Measurements from ENCODE around the gene DUSP3. TPM values are rescaled to one million over a fixed set of nuclear protein-coding genes. Genes with fewer than 3 reads are reported as not detected.

DUSP3 gene
- total and polyA plus RNA-seq, 2 of the 13 experiments (the other 11 are each of a cell fraction or from before 2014, with no cell fraction given) = 60.0 to 71.5 TPM

DNA sequence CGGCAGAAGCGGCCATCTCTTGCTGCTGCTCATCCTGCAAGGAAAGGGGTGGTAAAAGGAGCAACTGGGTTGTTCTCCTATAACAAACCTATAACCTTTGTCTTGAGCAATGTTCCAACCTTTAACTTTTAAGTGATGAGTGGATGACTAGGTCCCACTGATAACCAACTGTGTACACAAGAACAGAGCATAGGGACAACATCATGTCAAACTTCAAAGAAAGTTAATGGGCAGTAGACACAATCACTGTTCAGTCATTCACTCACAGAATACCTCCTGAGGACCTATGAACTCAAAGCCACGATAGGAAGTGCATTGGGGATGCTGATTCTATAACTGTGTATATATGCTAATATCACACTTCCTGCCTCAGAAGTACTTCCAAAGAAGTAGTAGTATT lies 23.1 kb upstream of the DUSP3 start (continued):
- TF ChIP-seq, protein P1, sequence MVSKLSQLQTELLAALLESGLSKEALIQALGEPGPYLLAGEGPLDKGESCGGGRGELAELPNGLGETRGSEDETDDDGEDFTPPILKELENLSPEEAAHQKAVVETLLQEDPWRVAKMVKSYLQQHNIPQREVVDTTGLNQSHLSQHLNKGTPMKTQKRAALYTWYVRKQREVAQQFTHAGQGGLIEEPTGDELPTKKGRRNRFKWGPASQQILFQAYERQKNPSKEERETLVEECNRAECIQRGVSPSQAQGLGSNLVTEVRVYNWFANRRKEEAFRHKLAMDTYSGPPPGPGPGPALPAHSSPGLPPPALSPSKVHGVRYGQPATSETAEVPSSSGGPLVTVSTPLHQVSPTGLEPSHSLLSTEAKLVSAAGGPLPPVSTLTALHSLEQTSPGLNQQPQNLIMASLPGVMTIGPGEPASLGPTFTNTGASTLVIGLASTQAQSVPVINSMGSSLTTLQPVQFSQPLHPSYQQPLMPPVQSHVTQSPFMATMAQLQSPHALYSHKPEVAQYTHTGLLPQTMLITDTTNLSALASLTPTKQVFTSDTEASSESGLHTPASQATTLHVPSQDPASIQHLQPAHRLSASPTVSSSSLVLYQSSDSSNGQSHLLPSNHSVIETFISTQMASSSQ (IDR thresholded peaks at IDR 0.05; ENCODE audit: low read depth) = peak; percentile 77
- TF ChIP-seq, protein P1 (CRISPR knock-in tag; IDR thresholded peaks at IDR 0.05; ENCODE audit: borderline replicate concordance) = peak; percentile 78
- TF ChIP-seq, protein P2, sequence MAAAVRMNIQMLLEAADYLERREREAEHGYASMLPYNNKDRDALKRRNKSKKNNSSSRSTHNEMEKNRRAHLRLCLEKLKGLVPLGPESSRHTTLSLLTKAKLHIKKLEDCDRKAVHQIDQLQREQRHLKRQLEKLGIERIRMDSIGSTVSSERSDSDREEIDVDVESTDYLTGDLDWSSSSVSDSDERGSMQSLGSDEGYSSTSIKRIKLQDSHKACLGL (CRISPR knock-in tag; IDR thresholded peaks at IDR 0.05) = no peak
- no peak for TF ChIP-seq KDM5B (CRISPR knock-in tag; IDR thresholded peaks at IDR 0.05; ENCODE audit: borderline replicate concordance)
- peak; percentile 91; the same call in 1 of the 2 replicates for TF ChIP-seq ZNF317 (CRISPR knock-in tag; IDR thresholded peaks at IDR 0.05)
- no peak for TF ChIP-seq ZBTB7A (CRISPR knock-in tag; IDR thresholded peaks at IDR 0.05)
- no peak for TF ChIP-seq ZNF101 (CRISPR knock-in tag; IDR thresholded peaks at IDR 0.05; ENCODE audit: borderline replicate concordance, low read depth)
- TF ChIP-seq, protein P3, sequence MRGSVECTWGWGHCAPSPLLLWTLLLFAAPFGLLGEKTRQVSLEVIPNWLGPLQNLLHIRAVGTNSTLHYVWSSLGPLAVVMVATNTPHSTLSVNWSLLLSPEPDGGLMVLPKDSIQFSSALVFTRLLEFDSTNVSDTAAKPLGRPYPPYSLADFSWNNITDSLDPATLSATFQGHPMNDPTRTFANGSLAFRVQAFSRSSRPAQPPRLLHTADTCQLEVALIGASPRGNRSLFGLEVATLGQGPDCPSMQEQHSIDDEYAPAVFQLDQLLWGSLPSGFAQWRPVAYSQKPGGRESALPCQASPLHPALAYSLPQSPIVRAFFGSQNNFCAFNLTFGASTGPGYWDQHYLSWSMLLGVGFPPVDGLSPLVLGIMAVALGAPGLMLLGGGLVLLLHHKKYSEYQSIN (CRISPR knock-in tag; IDR thresholded peaks at IDR 0.05; ENCODE audit: borderline replicate concordance) = no peak
- no peak for TF ChIP-seq SMAD9 (CRISPR knock-in tag; IDR thresholded peaks at IDR 0.05)
- no peak for TF ChIP-seq MAF1 (CRISPR knock-in tag; IDR thresholded peaks at IDR 0.05; ENCODE audit: borderline replicate concordance)
- TF ChIP-seq, protein P4, sequence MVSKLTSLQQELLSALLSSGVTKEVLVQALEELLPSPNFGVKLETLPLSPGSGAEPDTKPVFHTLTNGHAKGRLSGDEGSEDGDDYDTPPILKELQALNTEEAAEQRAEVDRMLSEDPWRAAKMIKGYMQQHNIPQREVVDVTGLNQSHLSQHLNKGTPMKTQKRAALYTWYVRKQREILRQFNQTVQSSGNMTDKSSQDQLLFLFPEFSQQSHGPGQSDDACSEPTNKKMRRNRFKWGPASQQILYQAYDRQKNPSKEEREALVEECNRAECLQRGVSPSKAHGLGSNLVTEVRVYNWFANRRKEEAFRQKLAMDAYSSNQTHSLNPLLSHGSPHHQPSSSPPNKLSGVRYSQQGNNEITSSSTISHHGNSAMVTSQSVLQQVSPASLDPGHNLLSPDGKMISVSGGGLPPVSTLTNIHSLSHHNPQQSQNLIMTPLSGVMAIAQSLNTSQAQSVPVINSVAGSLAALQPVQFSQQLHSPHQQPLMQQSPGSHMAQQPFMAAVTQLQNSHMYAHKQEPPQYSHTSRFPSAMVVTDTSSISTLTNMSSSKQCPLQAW (CRISPR knock-in tag; IDR thresholded peaks at IDR 0.05) = peak; percentile 62; the same call in 1 of the 2 replicates
- peak; percentile 75 for TF ChIP-seq FOXP1 (IDR thresholded peaks at IDR 0.05)
- peak; percentile 89 for TF ChIP-seq FOXP1 (CRISPR knock-in tag; IDR thresholded peaks at IDR 0.05)
- TF ChIP-seq POLR2G (IDR thresholded peaks at IDR 0.05; ENCODE audit: low read depth, low read length) = no peak
- peak; percentile 70; the same call in 1 of the 2 replicates for TF ChIP-seq CEBPB (IDR thresholded peaks at IDR 0.05; ENCODE audit: borderline replicate concordance, low read depth, low read length)
- no peak; the same call in 1 of the 2 replicates for TF ChIP-seq DMAP1 (CRISPR knock-in tag; IDR thresholded peaks at IDR 0.05)
- TF ChIP-seq NCOA2 (CRISPR knock-in tag; IDR thresholded peaks at IDR 0.05) = peak; percentile 83
- no peak; the same call in 1 of the 2 replicates for TF ChIP-seq ZBTB7B (CRISPR knock-in tag; IDR thresholded peaks at IDR 0.05)
- TF ChIP-seq ZNF10 (CRISPR knock-in tag; IDR thresholded peaks at IDR 0.05; ENCODE audit: borderline replicate concordance, low read depth) = no peak
- TF ChIP-seq NKX3-1 (CRISPR knock-in tag; IDR thresholded peaks at IDR 0.05) = peak; percentile 94; the same call in 1 of the 2 replicates
- no peak for TF ChIP-seq ZNF251 (CRISPR knock-in tag; IDR thresholded peaks at IDR 0.05)
- peak; percentile 81 for TF ChIP-seq NR2C2 (CRISPR knock-in tag; IDR thresholded peaks at IDR 0.05; ENCODE audit: borderline replicate concordance)
- TF ChIP-seq ARID2 (CRISPR knock-in tag; IDR thresholded peaks at IDR 0.05; ENCODE audit: borderline replicate concordance) = peak; percentile 89
- peak; percentile 99 for TF ChIP-seq TCF7 (IDR thresholded peaks at IDR 0.05; ENCODE audit: low read depth)
- peak; percentile 68 for TF ChIP-seq ZNF292 (CRISPR knock-in tag; IDR thresholded peaks at IDR 0.05; ENCODE audit: borderline replicate concordance, low read depth)
- TF ChIP-seq GATAD2A (CRISPR knock-in tag; IDR thresholded peaks at IDR 0.05) = peak; percentile 88
